A673 (cell line): ENCODE results near the gene RBBP7.

Experiments
- CTCF ChIP-seq: fragments of 300-800, 200-600 bp; sonication (generic); conservative IDR thresholded peaks from 2 replicates; pipeline ENCODE4 v1.5.1; 2017; ENCODE audit warnings: low read depth, mild to moderate bottlenecking, antibody characterized with exemption, low read length, moderate library complexity, mixed read lengths
- EZH2 ChIP-seq: fragments of 200-600 bp; sonication (generic); IDR thresholded peaks from 2 replicates; pipeline ENCODE4 v1.6.1; 2017; ENCODE audit warnings: borderline replicate concordance, low read depth, mild to moderate bottlenecking, mixed read lengths, antibody characterized with exemption, low read length; ENCODE audit not compliant: poor library complexity, severe bottlenecking

GRCh38 chrX:16834806-16835205, 35.4 kb downstream of the RBBP7 start:
- TF ChIP-seq CTCF (no peak), EZH2 (no peak)
